Common myeloid progenitor, CD34-positive (primary cell): ENCODE results near the gene CALY.

Source experiments
- CTCF ChIA-PET: fragments of 350-600 bp; sonication (Branson Sonifier 250); formaldehyde crosslinking; loops from one replicate; lab custom pipeline; 2021; ENCODE audit warnings: antibody characterized with exemption; lab: Charles Lee
- POLR2A ChIA-PET: fragments of 350-600 bp; sonication (Branson Sonifier 250); formaldehyde crosslinking; loops from one replicate; lab custom pipeline; 2021; ENCODE audit warnings: antibody characterized with exemption; lab: Charles Lee
- DNase-seq, 3 donors: peaks; one replicate each; pipeline versions ENCODE4 v3.0.0 to v3.0.0-alpha.2; 2013
- H3K27ac ChIP-seq, 2 experiments: 1 replicate in 1 of 2; 2 replicates in 1 of 2; pipeline ENCODE4 v1.7.0; 2013; ENCODE audit warnings: inconsistent platforms in 2 of 2, low read length in 2 of 2, mild to moderate bottlenecking in 2 of 2, low read depth in 1 of 2, moderate library complexity in 1 of 2; ENCODE audit not compliant: severe bottlenecking in 2 of 2, insufficient read depth in 1 of 2, poor library complexity in 1 of 2
- H3K27me3 ChIP-seq, 5 experiments: replicated peaks in 2 of 5; 1 replicate in 3 of 5; 2 replicates in 2 of 5; pipeline versions ENCODE4 v1.6.1 to v1.7.0; 2013; ENCODE audit warnings: low read length in 4 of 5, mild to moderate bottlenecking in 2 of 5, moderate library complexity in 2 of 5, inconsistent platforms in 1 of 5; ENCODE audit not compliant: insufficient read depth in 5 of 5, control insufficient read depth in 4 of 5
- H3K36me3 ChIP-seq, 4 experiments: 1 replicate in 2 of 4; 2 replicates in 2 of 4; pipeline versions ENCODE4 v1.6.1 to v1.7.0; 2013; ENCODE audit warnings: low read length in 3 of 4, control low read depth in 1 of 4, mild to moderate bottlenecking in 1 of 4; ENCODE audit not compliant: control insufficient read depth in 4 of 4, insufficient read depth in 4 of 4
- H3K4me1 ChIP-seq, 4 experiments: 1 replicate in 3 of 4; 2 replicates in 1 of 4; pipeline versions ENCODE4 v1.6.1 to v1.7.1; 2013; ENCODE audit warnings: low read length in 3 of 4, mild to moderate bottlenecking in 3 of 4, control low read depth in 1 of 4, inconsistent platforms in 1 of 4, moderate library complexity in 1 of 4; ENCODE audit not compliant: control insufficient read depth in 4 of 4, insufficient read depth in 4 of 4; ENCODE audit errors: control extremely low read depth in 1 of 4
- H3K4me3 ChIP-seq, 7 experiments: 1 replicate in 4 of 7; 2 replicates in 3 of 7; pipeline versions ENCODE4 v1.5.1 to v1.7.0; 2013; ENCODE audit warnings: mild to moderate bottlenecking in 7 of 7, low read length in 6 of 7, moderate library complexity in 6 of 7, inconsistent platforms in 2 of 7, low read depth in 2 of 7, control low read depth in 1 of 7; ENCODE audit not compliant: insufficient read depth in 4 of 7, control insufficient read depth in 1 of 7; ENCODE audit errors: extremely low read depth in 1 of 7
- H3K9me3 ChIP-seq, 5 experiments: 1 replicate in 4 of 5; 2 replicates in 1 of 5; pipeline versions ENCODE4 v1.6.1 to v1.7.1; 2013; ENCODE audit warnings: low read length in 4 of 5, mild to moderate bottlenecking in 2 of 5, inconsistent platforms in 1 of 5, low read depth in 1 of 5, moderate library complexity in 1 of 5; ENCODE audit not compliant: control insufficient read depth in 4 of 5, insufficient read depth in 2 of 5; ENCODE audit errors: control extremely low read depth in 1 of 5
- WGBS: methylation state at CpG from one replicate; pipeline ENCODE4 v1.1.5; 2013; ENCODE audit not compliant: insufficient coverage; 5-methylcytosine and 5-hydroxymethylcytosine counted together

Gene CALY

GRCh38 chr10:133287832-133288500 lies 48.7 kb downstream of the CALY start:
- H3K4me3 ChIP-seq = no peak overlapping the region
- POLR2A ChIA-PET = interaction anchor here (0.6 kb wide), 1 partner anchor 12 kb away, joined by 3 read pairs; no protein-coding TSS in a partner anchor
- CTCF ChIA-PET = interaction anchor here (0.6 to 2.1 kb wide), 4 partner anchors 9 to 67 kb away, joined by 3 to 8 read pairs (median 3); no protein-coding TSS in a partner anchor
- peaks cover 5 to 83% (median 69%) of the 10 kb centered on the region in 4 experiments for H3K36me3 ChIP-seq
- H3K4me1 ChIP-seq = peaks cover 0 to 3% (median 0%) of the 10 kb centered on the region in 4 experiments
- H3K27ac ChIP-seq = no peak overlapping the region
- no peaks in the 10 kb centered on the region for H3K9me3 ChIP-seq
- H3K27me3 ChIP-seq = no peaks in the 10 kb centered on the region
- DNase-seq = no peak
- 96% methylated on average over 26 of the region's 46 CpGs for WGBS

GRCh38 chr10:133286366-133286765 lies 50.3 kb downstream of the CALY start:
- POLR2A ChIA-PET = interaction anchor here (0.7 kb wide), 1 partner anchor 670 kb away, joined by 3 read pairs; no protein-coding TSS in a partner anchor
- CTCF ChIA-PET = interaction anchor here (0.9 kb wide), 1 partner anchor 29 kb away, joined by 3 read pairs; no protein-coding TSS in a partner anchor

GRCh38 chr10:133285217-133285616 lies 51.5 kb downstream of the CALY start:
- no peak overlapping the region for H3K4me3 ChIP-seq
- ChIA-PET POLR2A (no interaction called here), CTCF (interaction anchor here (0.6 to 1.7 kb wide), 3 partner anchors 11 to 43 kb away, joined by 3 to 8 read pairs (median 3); no protein-coding TSS in a partner anchor)
- DNase-seq = no peak
- H3K9me3 ChIP-seq = no peaks in the 10 kb centered on the region
- 96% methylated on average over 36 of the region's 36 CpGs for whole genome bisulfite sequencing
- no peaks in the 10 kb centered on the region for H3K27me3 ChIP-seq
- peaks cover under 1 to 12% (median 10%) of the 10 kb centered on the region in 4 experiments for H3K4me1 ChIP-seq
- peaks cover 5 to 86% (median 75%) of the 10 kb centered on the region in 4 experiments for H3K36me3 ChIP-seq
- H3K27ac ChIP-seq = no peak overlapping the region

More at GRCh38 chr10:133286366-133286765, 50.3 kb downstream of the CALY start:
- Histone ChIP-seq H3K36me3 (peaks cover 5 to 92% (median 77%) of the 10 kb centered on the region in 4 experiments), H3K4me1 (peaks cover 0 to under 1% (median 0%) of the 10 kb centered on the region in 4 experiments), H3K4me3 (no peak overlapping the region), H3K9me3 (no peaks in the 10 kb centered on the region), H3K27ac (no peak overlapping the region), H3K27me3 (no peaks in the 10 kb centered on the region)
- 90% methylated on average over 18 of the region's 18 CpGs for WGBS
- DNase-seq = no peak

GRCh38 chr10:133283931-133284330 lies 52.8 kb downstream of the CALY start:
- Histone ChIP-seq H3K9me3 (no peaks in the 10 kb centered on the region), H3K27me3 (no peaks in the 10 kb centered on the region), H3K4me1 (peaks cover 6 to 24% (median 23%) of the 10 kb centered on the region in 4 experiments), H3K27ac (no peak overlapping the region), H3K4me3 (no peak overlapping the region), H3K36me3 (peaks cover 3 to 76% (median 65%) of the 10 kb centered on the region in 4 experiments)
- no peak for DNase-seq
- 96% methylated on average over 24 of the region's 24 CpGs for WGBS
- ChIA-PET POLR2A (no interaction called here), CTCF (interaction anchor here (1.1 to 1.7 kb wide), 4 partner anchors 9 to 17 kb away, joined by 3 to 8 read pairs (median 4); no protein-coding TSS in a partner anchor)

- peaks cover 3 to 68% (median 58%) of the 10 kb centered on the region in 4 experiments for H3K36me3 ChIP-seq
- CTCF ChIA-PET = interaction anchor here (1.4 to 6.0 kb wide), 2 partner anchors 10 to 24 kb away, joined by 4 to 46 read pairs; no protein-coding TSS in a partner anchor
- H3K4me1 ChIP-seq = peaks cover 9 to 34% (median 33%) of the 10 kb centered on the region in 4 experiments
- no peaks in the 10 kb centered on the region for H3K9me3 ChIP-seq
- H3K27ac ChIP-seq = no peak overlapping the region
- WGBS = 96% methylated on average over 24 of the region's 24 CpGs
- H3K4me3 ChIP-seq = no peak overlapping the region
- no peaks in the 10 kb centered on the region for H3K27me3 ChIP-seq
- POLR2A ChIA-PET = no interaction called here
- DNase-seq = no peak
These were observed 53.8 kb downstream of the CALY start for GRCh38 chr10:133282846-133283390.

GRCh38 chr10:133281628-133282372 lies 54.9 kb downstream of the CALY start:
- H3K9me3 ChIP-seq = no peaks in the 10 kb centered on the region
- no peak for DNase-seq
- H3K4me3 ChIP-seq = no peak overlapping the region
- H3K27me3 ChIP-seq = no peaks in the 10 kb centered on the region
- POLR2A ChIA-PET = interaction anchor here (0.7 to 1.3 kb wide), 2 partner anchors 15 to 24 kb away, joined by 3 to 4 read pairs; no protein-coding TSS in a partner anchor
- 95% methylated on average over 37 of the region's 38 CpGs for WGBS
- CTCF ChIA-PET = interaction anchor here (0.8 to 6.0 kb wide), 9 partner anchors 8 to 47 kb away, joined by 3 to 46 read pairs (median 4); no protein-coding TSS in a partner anchor
- H3K27ac ChIP-seq = no peak overlapping the region
- H3K36me3 ChIP-seq = peaks cover under 1 to 65% (median 52%) of the 10 kb centered on the region in 4 experiments
- H3K4me1 ChIP-seq = peaks cover 11 to 46% (median 44%) of the 10 kb centered on the region in 4 experiments
